Activated CD4-positive, alpha-beta T cell treated with anti-CD3 and anti-CD28 coated beads, Interleukin-10, Interleukin-2, amounts not matched to agents 100 ng/mL and 50 ng/mL, durations not matched to agents 16 hours and 8 hours (primary cell): Measurements from ENCODE around the gene SYK.
A peak's percentile ranks its signal among the peaks of the same experiment; 100 is the strongest.
"Not testable (repeated sequence)": the region's sequence is repeated elsewhere in the genome, so short reads cannot be mapped to it uniquely, and the experiment has no call there.

Source experiments
- DNase-seq: peaks from one replicate; pipeline ENCODE4 v3.0.0-alpha.2; 2020

SYK gene

GRCh38 chr9:90801241-90801972 is at the start of gene SYK:
Gene SYK, plus strand, starts transcription at chr9:90801819. Its CDS starts 42,080 bp downstream, at chr9:90843899.
- DNase-seq, result peak; percentile 4

GRCh38 chr9:90755514-90756371 is 45.9 kb upstream of the SYK start:
- DNase-seq, result peak; percentile 78

GRCh38 chr9:90760577-90760976 is 41.0 kb upstream of the SYK start:
- DNase-seq, result not testable (repeated sequence)

- no peak for DNase-seq
Observed at GRCh38 chr9:90766731-90767130, 34.9 kb upstream of the SYK start.

- no peak for DNase-seq
Observed at GRCh38 chr9:90767523-90768100, 34.0 kb upstream of the SYK start.

- no peak for DNase-seq
Observed at GRCh38 chr9:90770182-90770738, 31.4 kb upstream of the SYK start.

GRCh38 chr9:90770927-90771326 is 30.7 kb upstream of the SYK start:
- DNase-seq, result no peak

GRCh38 chr9:90772386-90772785 is 29.2 kb upstream of the SYK start:
- DNase-seq, result no peak

GRCh38 chr9:90773617-90774016 is 28.0 kb upstream of the SYK start:
- no peak for DNase-seq

GRCh38 chr9:90774071-90774470 is 27.5 kb upstream of the SYK start:
- no peak for DNase-seq

GRCh38 chr9:90774682-90775081 is 26.9 kb upstream of the SYK start:
- DNase-seq, result no peak

- no peak for DNase-seq
Observed at GRCh38 chr9:90775657-90776056, 26.0 kb upstream of the SYK start.

GRCh38 chr9:90778746-90779145 is 22.9 kb upstream of the SYK start:
- no peak for DNase-seq

- no peak for DNase-seq
Observed at GRCh38 chr9:90783552-90783951, 18.1 kb upstream of the SYK start.

- no peak for DNase-seq
Observed at GRCh38 chr9:90783964-90784363, 17.7 kb upstream of the SYK start.

GRCh38 chr9:90787771-90788460 is 13.7 kb upstream of the SYK start:
- DNase-seq, result no peak

- not testable (repeated sequence) for DNase-seq
Observed at GRCh38 chr9:90788527-90788926, 13.1 kb upstream of the SYK start.

- DNase-seq, result no peak
Observed at GRCh38 chr9:90789408-90789807, 12.2 kb upstream of the SYK start.

GRCh38 chr9:90789862-90790261 is 11.8 kb upstream of the SYK start:
- no peak for DNase-seq

- not testable (repeated sequence) for DNase-seq
Observed at GRCh38 chr9:90793024-90793423, 8.6 kb upstream of the SYK start.

GRCh38 chr9:90793729-90794128 is 7.9 kb upstream of the SYK start:
- peak; percentile 24 for DNase-seq

GRCh38 chr9:90795084-90795483 is 6.5 kb upstream of the SYK start:
- no peak for DNase-seq

- no peak for DNase-seq
Observed at GRCh38 chr9:90795871-90796317, 5.7 kb upstream of the SYK start.
